Measurements from ENCODE around the gene GAS7. TPM values are rescaled to one million over a fixed set of nuclear protein-coding genes. Genes with fewer than 3 reads are reported as not detected.
A peak's percentile ranks its signal among the peaks of the same experiment; 100 is the strongest.

GAS7 gene
- total RNA-seq (10 to 100 TPM in 2 of 4 donors, 1 to 10 TPM in 2; 7.0 to 16.9 (median 9.6) TPM), polyA plus RNA-seq (1 to 10 TPM; 1.4 to 2.3 (median 1.6) TPM)
- long read RNA-seq, donor 1, full-length matches to known transcripts, result 5 of 10 reads
- long read RNA-seq, donor 1, partial matches to known transcripts, result 1 of 10 reads
- long read RNA-seq, donor 1, other reads (novel, unspliced or antisense), result 4 of 10 reads
- long read RNA-seq, donor 2, partial matches to known transcripts, result 0 of 4 reads
- long read RNA-seq, donor 2, other reads (novel, unspliced or antisense), result 2 of 4 reads

DNA sequence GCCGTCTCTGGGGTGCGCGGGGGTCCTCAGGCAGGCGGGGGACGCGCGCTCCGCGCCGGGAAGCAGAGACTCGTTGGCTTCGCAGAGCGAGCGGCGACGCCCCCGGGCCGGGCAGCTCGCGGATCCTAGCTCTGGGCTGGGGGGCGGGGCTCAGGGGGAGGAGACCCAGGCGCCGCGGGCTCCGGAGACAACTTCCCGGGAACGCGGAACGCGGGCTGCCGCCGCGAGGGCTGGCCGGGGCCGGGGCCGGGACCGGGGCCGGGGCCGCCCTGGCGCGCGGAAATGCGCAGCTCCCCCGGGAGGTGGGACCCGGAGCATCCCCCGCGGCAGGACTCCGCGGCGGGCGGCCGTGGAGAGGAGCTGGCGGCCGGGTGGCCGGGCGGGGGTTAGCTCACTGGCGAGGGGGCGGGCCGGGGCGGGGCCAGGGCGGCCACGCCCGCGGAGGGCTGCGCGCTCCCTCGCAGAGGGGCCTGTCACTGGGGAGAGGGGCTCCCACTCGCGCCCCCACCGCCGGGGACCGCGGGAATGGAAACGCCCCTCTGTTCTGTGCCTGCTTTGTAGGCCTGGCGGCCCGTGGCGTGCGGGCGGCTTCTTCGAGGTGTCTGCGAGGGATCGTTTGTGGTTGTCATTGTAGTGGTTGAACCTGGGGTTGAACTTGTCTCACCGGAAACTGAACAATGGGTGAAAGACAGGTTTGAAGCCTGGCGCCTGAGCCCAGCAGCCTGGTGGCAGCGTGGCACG lies at the start of gene GAS7:
GAS7 (minus strand) TSS at position 98 of the 741 bp plus-strand sequence.
- no peak for TF ChIP-seq CTCF (IDR thresholded peaks at IDR 0.05)
- Histone ChIP-seq H3K4me3 (peak within 1 kb of the TSS; percentile 63), H3K9me3 (peaks cover 8% of the 10 kb centered on the region), H3K27me3 (ENCODE audit: insufficient read depth in 3 of 3, low read length in 2 of 3) (peaks cover 0 to 33% (median 20%) of the 10 kb centered on the region in 3 donors), H3K27ac (no peak within 1 kb of the TSS), H3K36me3 (ENCODE audit: insufficient read depth in 1 of 2, low read depth in 1 of 2) (no peaks in the 10 kb centered on the region), H3K4me1 (no peaks in the 10 kb centered on the region)
- ATAC-seq, result peak in 3 of 4 donors; percentile 29 to 54 (median 35)
- peak; percentile 77 to 81 for DNase-seq
- WGBS, 3 donors, result 1 to 2% (median 1%) methylated on average over 31 to 86 of the region's 86 CpGs
- intact Hi-C loops (cut with DNase I), result loop anchor here in 1 of 2 donors (10.0 kb wide), 2 partner anchors 64 to 174 kb away; no protein-coding TSS in a partner anchor

GRCh38 chr17:10247810-10248209 lies 49.4 kb upstream of the GAS7 start:
- DNase-seq (no peak), ATAC-seq (no peak)
- Histone ChIP-seq H3K27ac (no peak overlapping the region), H3K27me3 (ENCODE audit: insufficient read depth in 3 of 3, low read length in 2 of 3) (no peaks in the 10 kb centered on the region), H3K4me1 (no peaks in the 10 kb centered on the region), H3K9me3 (no peaks in the 10 kb centered on the region), H3K4me3 (no peak overlapping the region), H3K36me3 (ENCODE audit: insufficient read depth in 1 of 2, low read depth in 1 of 2) (no peaks in the 10 kb centered on the region)
- TF ChIP-seq CTCF (IDR thresholded peaks at IDR 0.05), result no peak
- 20 to 26% (median 24%) methylated on average over 4 of the region's 4 CpGs for WGBS, 3 donors
- intact Hi-C loops (cut with DNase I), result no loop called here

GRCh38 chr17:10243883-10244844 lies 45.8 kb upstream of the GAS7 start:
- no peaks in the 10 kb centered on the region for H3K27me3 ChIP-seq (ENCODE audit: insufficient read depth in 3 of 3, low read length in 2 of 3)
- no peaks in the 10 kb centered on the region for H3K36me3 ChIP-seq (ENCODE audit: insufficient read depth in 1 of 2, low read depth in 1 of 2)
- 66 to 69% (median 68%) methylated on average over 12 of the region's 12 CpGs for WGBS, 3 donors
- no peaks in the 10 kb centered on the region for H3K4me1 ChIP-seq
- H3K4me3 ChIP-seq, result no peak overlapping the region
- no peak for ATAC-seq
- intact Hi-C loops (cut with DNase I), result no loop called here
- no peak for DNase-seq
- no peak overlapping the region for H3K27ac ChIP-seq
- TF ChIP-seq CTCF (IDR thresholded peaks at IDR 0.05), result no peak
- no peaks in the 10 kb centered on the region for H3K9me3 ChIP-seq

DNA sequence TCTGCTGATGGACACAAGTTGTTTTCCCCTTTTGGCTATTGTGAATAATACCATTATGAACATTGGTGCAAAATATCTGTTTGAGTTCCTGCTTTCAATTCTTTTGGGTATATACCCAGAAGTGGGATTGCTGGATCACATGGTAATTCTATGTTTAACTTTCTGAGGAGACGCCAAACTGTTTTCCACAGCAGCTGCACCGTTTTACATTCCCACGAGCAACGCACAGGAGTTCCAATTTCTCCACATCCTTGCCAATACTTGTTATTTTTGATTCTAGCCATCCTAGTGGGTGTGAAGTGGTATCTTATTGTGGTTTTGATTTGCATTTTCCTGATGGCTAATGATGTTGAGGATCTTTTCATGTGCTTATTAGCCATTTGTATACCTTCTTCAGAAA lies 43.4 kb upstream of the GAS7 start:
- WGBS, 3 donors, result 30 to 45% (median 35%) methylated on average over 4 of the region's 4 CpGs
- no peak for TF ChIP-seq CTCF (IDR thresholded peaks at IDR 0.05)
- H3K9me3 ChIP-seq, result no peaks in the 10 kb centered on the region

More for the DNA sequence above, 43.4 kb upstream of the GAS7 start:
- Histone ChIP-seq H3K27me3 (ENCODE audit: insufficient read depth in 3 of 3, low read length in 2 of 3) (no peaks in the 10 kb centered on the region), H3K4me1 (no peaks in the 10 kb centered on the region), H3K4me3 (no peak overlapping the region), H3K36me3 (ENCODE audit: insufficient read depth in 1 of 2, low read depth in 1 of 2) (no peaks in the 10 kb centered on the region), H3K27ac (no peak overlapping the region)
- DNase-seq (no peak), ATAC-seq (no peak)
- intact Hi-C loops (cut with DNase I), result no loop called here

Measured in psoas muscle (tissue), 8 donors.